PC-9 (cell line): ENCODE results near the gene NMT2. TPM values are rescaled to one million over a fixed set of nuclear protein-coding genes. Genes with fewer than 3 reads are reported as not detected.
A peak's percentile ranks its signal among the peaks of the same experiment; 100 is the strongest.

Experiments
- BruUV-seq: library from RNA; stranded (reverse); fragments of 400-500 nt; replicated peaks from 2 replicates; lab custom pipeline; 2021; lab: Mats Ljungman, UMichigan
- CTCF ChIA-PET: fragments of 300-600 bp; sonication (Branson Sonifier 250); formaldehyde crosslinking; loops from one replicate; lab custom pipeline; 2022; ENCODE audit warnings: antibody characterized with exemption; lab: Charles Lee
- POLR2A ChIA-PET: fragments of 300-600 bp; sonication (Branson Sonifier 250); formaldehyde crosslinking; loops from one replicate; lab custom pipeline; 2022; ENCODE audit warnings: antibody characterized with exemption; ENCODE audit not compliant: unreplicated experiment; lab: Charles Lee
- DNase-seq, 2 experiments: peaks; one replicate each; pipeline versions ENCODE4 v3.0.0 to v3.0.0-alpha.2; 2015 to 2022; ENCODE audit warnings: mixed read lengths in 1 of 2
- H2AFZ ChIP-seq: fragments of 200-600 bp; sonication (generic); 2 replicates; pipeline ENCODE4 v1.8.1; 2017; ENCODE audit warnings: antibody characterized with exemption
- H3F3A ChIP-seq: fragments of 200-600 bp; sonication (generic); 2 replicates; pipeline ENCODE4 v1.8.1; 2017; ENCODE audit warnings: antibody characterized with exemption, mild to moderate bottlenecking, low read depth; ENCODE audit not compliant: insufficient read depth
- H3K27ac ChIP-seq: fragments of 200-600 bp; sonication (generic); 2 replicates; pipeline ENCODE4 v1.6.1; 2016; ENCODE audit warnings: mixed run types
- H3K27me3 ChIP-seq: fragments of 200-600 bp; sonication (generic); 2 replicates; pipeline ENCODE4 v1.6.1; 2016; ENCODE audit warnings: low read depth, mixed run types; ENCODE audit not compliant: insufficient read depth
- H3K36me3 ChIP-seq: fragments of 200-600 bp; sonication (generic); 2 replicates; pipeline ENCODE4 v1.6.1; 2016; ENCODE audit warnings: low read depth, mixed run types
- H3K4me1 ChIP-seq: fragments of 200-600 bp; sonication (generic); replicated peaks from 2 replicates; pipeline ENCODE4 v1.6.1; 2016; ENCODE audit warnings: mixed run types; ENCODE audit not compliant: insufficient read depth
- H3K4me2 ChIP-seq: fragments of 200-600 bp; sonication (generic); 2 replicates; pipeline ENCODE4 v1.6.1; 2017; ENCODE audit warnings: mixed run types
- H3K4me3 ChIP-seq: fragments of 200-600 bp; sonication (generic); 2 replicates; pipeline ENCODE4 v1.6.1; 2016; ENCODE audit warnings: mixed run types
- H3K79me2 ChIP-seq: fragments of 200-600 bp; sonication (generic); 2 replicates; pipeline ENCODE4 v1.6.1; 2017; ENCODE audit warnings: low read depth, mixed run types
- H3K9me2 ChIP-seq: fragments of 200-600 bp; sonication (generic); 2 replicates; pipeline ENCODE4 v1.8.1; 2017; ENCODE audit warnings: mild to moderate bottlenecking; ENCODE audit not compliant: insufficient read depth
- H3K9me3 ChIP-seq: fragments of 200-600 bp; sonication (generic); 2 replicates; pipeline ENCODE4 v1.8.1; 2016; ENCODE audit warnings: low read depth; ENCODE audit not compliant: insufficient read depth
- H4K20me1 ChIP-seq: fragments of 200-600 bp; sonication (generic); 2 replicates; pipeline ENCODE4 v1.8.1; 2017; ENCODE audit not compliant: insufficient read depth
- CTCF ChIP-seq: fragments of 200-600 bp; sonication (generic); conservative IDR thresholded peaks from 2 replicates; pipeline ENCODE4 v1.6.1; 2017; ENCODE audit warnings: mixed run types, antibody characterized with exemption, mild to moderate bottlenecking, moderate library complexity
- EZH2 ChIP-seq: fragments of 200-600 bp; sonication (generic); IDR thresholded peaks from 2 replicates; pipeline ENCODE4 v1.8.0; 2017; ENCODE audit warnings: antibody characterized with exemption, low read depth
- intact Hi-C: fragments of 100-400 bp; cut with micrococcal nuclease; formaldehyde crosslinking; loops from one replicate; pipeline ENCODE4 v1.10.0; 2022; ENCODE audit not compliant: unreplicated experiment
- total RNA-seq: library from RNA; stranded (reverse); gene quantifications from 2 replicates; pipeline ENCODE4 v1.2.3, GENCODE V29; 2021

NMT2 gene
- total RNA-seq, 1 experiment from 2014 or later = 11.0 TPM

- no peaks in the 10 kb centered on the region for H3K36me3 ChIP-seq
- H4K20me1 ChIP-seq = no peaks in the 10 kb centered on the region
- no peaks in the 10 kb centered on the region for H3K9me2 ChIP-seq
- H3K79me2 ChIP-seq = no peaks in the 10 kb centered on the region
- no TSS peak for BruUV-seq
- ChIA-PET POLR2A (no interaction called here), CTCF (no interaction called here)
- no peak overlapping the region for H3K4me2 ChIP-seq
- H2AFZ ChIP-seq = no peak overlapping the region
- TF ChIP-seq EZH2 = no peak
- no peak for TF ChIP-seq CTCF
- intact Hi-C loops = no loop called here
- H3K4me1 ChIP-seq = peaks cover 10% of the 10 kb centered on the region
- H3F3A ChIP-seq = 0 out of 2 replicates have a peak, but pooled peaks cover 6% of the 10 kb centered on the region
- DNase-seq = no peak
- H3K4me3 ChIP-seq = no peak overlapping the region
- H3K9me3 ChIP-seq = no peaks in the 10 kb centered on the region
- no peaks in the 10 kb centered on the region for H3K27me3 ChIP-seq
- no peak overlapping the region for H3K27ac ChIP-seq
Observed at GRCh38 chr10:15181576-15182156, 13.2 kb upstream of the NMT2 start.

- Histone ChIP-seq H3K4me1 (peaks cover 10% of the 10 kb centered on the region), H3F3A (0 out of 2 replicates have a peak, but pooled peaks cover 6% of the 10 kb centered on the region), H3K9me2 (no peaks in the 10 kb centered on the region), H4K20me1 (no peaks in the 10 kb centered on the region), H3K9me3 (no peaks in the 10 kb centered on the region), H2AFZ (no peak overlapping the region), H3K36me3 (no peaks in the 10 kb centered on the region), H3K4me3 (no peak overlapping the region), H3K27me3 (no peaks in the 10 kb centered on the region), H3K79me2 (no peaks in the 10 kb centered on the region), H3K4me2 (peak overlapping the region; percentile 4; the same call in 1 of the 2 replicates), H3K27ac (no peak overlapping the region)
- BruUV-seq = no TSS peak
- ChIA-PET POLR2A (interaction anchor here (0.7 kb wide), 1 partner anchor 1885 kb away, joined by 8 read pairs; no protein-coding TSS in a partner anchor), CTCF (no interaction called here)
- TF ChIP-seq EZH2 (no peak), CTCF (no peak)
- DNase-seq = peak in 1 of 2 experiments; percentile 56
- intact Hi-C loops = no loop called here
Observed at GRCh38 chr10:15180736-15181135, 12.2 kb upstream of the NMT2 start.

- H3K36me3 ChIP-seq = no peaks in the 10 kb centered on the region
- ChIA-PET CTCF (no interaction called here), POLR2A (no interaction called here)
- no peaks in the 10 kb centered on the region for H4K20me1 ChIP-seq
- no peaks in the 10 kb centered on the region for H3K79me2 ChIP-seq
- H3K27me3 ChIP-seq = no peaks in the 10 kb centered on the region
- H3K4me1 ChIP-seq = peaks cover 8% of the 10 kb centered on the region
- no peak overlapping the region for H3K4me3 ChIP-seq
- no peak overlapping the region for H2AFZ ChIP-seq
- H3F3A ChIP-seq = 0 out of 2 replicates have a peak, but pooled peaks cover under 1% of the 10 kb centered on the region
- no peaks in the 10 kb centered on the region for H3K9me3 ChIP-seq
- no peak overlapping the region for H3K27ac ChIP-seq
- no TSS peak for BruUV-seq
- no peak for TF ChIP-seq EZH2
- no peak for TF ChIP-seq CTCF
- intact Hi-C loops = no loop called here
- H3K9me2 ChIP-seq = no peaks in the 10 kb centered on the region
- H3K4me2 ChIP-seq = no peak overlapping the region
- DNase-seq = no peak
Observed at GRCh38 chr10:15176269-15176668, 7.8 kb upstream of the NMT2 start.
